Right lobe of liver (tissue), 6 donors: ENCODE measurements around the gene EPHB1. TPM values are rescaled to one million over a fixed set of nuclear protein-coding genes. Genes with fewer than 3 reads are reported as not detected.

Experiments
- ATAC-seq, 4 donors: fragments of 200-7000 bp; cut with Tn5 transposase; one replicate each; pipeline ENCODE4 v1.9.1; 2020; ENCODE audit warnings: mild to moderate bottlenecking in 4 of 4, moderate library complexity in 4 of 4
- DNase-seq, 3 donors: peaks; one replicate each; pipeline ENCODE4 v3.0.0-alpha.2; 2020
- H3K27ac ChIP-seq, 3 donors: fragments of 200-600 bp; one replicate each; pipeline ENCODE4 v1.8.0; 2022
- H3K27me3 ChIP-seq, 2 donors: fragments of 200-600 bp; one replicate each; pipeline ENCODE4 v1.8.0; 2022
- H3K36me3 ChIP-seq, 4 donors: fragments of 200-600 bp; sonication (generic) in 1 of 4; one replicate each; pipeline versions ENCODE4 v1.5.1 to v1.8.0; 2017 to 2022; ENCODE audit warnings: control low read depth in 1 of 4
- H3K4me1 ChIP-seq, 4 donors: fragments of 200-600 bp; sonication (generic) in 1 of 4; one replicate each; pipeline versions ENCODE4 v1.5.1 to v1.8.0; 2017 to 2022; ENCODE audit warnings: control low read depth in 1 of 4
- H3K4me3 ChIP-seq, 3 donors: fragments of 200-600 bp; one replicate each; pipeline ENCODE4 v1.8.0; 2022
- H3K9me3 ChIP-seq, 4 donors: fragments of 200-600 bp; sonication (generic) in 1 of 4; one replicate each; pipeline versions ENCODE4 v1.5.1 to v1.8.0; 2017 to 2022; ENCODE audit warnings: control low read depth in 1 of 4
- CTCF ChIP-seq, 4 donors: fragments of 200-600 bp in 3 of 4; fragments of 450-650 bp in 1 of 4; IDR thresholded peaks; one replicate each; pipeline versions ENCODE4 v1.5.1 to v1.8.0; 2016 to 2022; ENCODE audit warnings: antibody characterized with exemption in 4 of 4, mild to moderate bottlenecking in 2 of 4
- POLR2A ChIP-seq: fragments of 450-650 bp; IDR thresholded peaks from one replicate; pipeline ENCODE4 v1.6.1; 2017; ENCODE audit warnings: antibody characterized with exemption, mild to moderate bottlenecking
- WGBS: methylation state at CpG from one replicate; pipeline ENCODE4 v1.1.6; 2018; ENCODE audit warnings: low coverage, low lambda C conversion rate; ENCODE audit not compliant: insufficient coverage; ENCODE audit errors: missing lambda C conversion rate; 5-methylcytosine and 5-hydroxymethylcytosine counted together
- intact Hi-C, 2 donors: fragments of 100-400 bp; cut with DNase I; formaldehyde crosslinking; loops; one replicate each; pipeline versions ENCODE4 v1.11.2 to v1.14.1; 2022
- total RNA-seq, 6 experiments: library from RNA; depleted of rRNA in 2 of 6; stranded (reverse); fragments of >200 nt in 2 of 6; fragmentation: NEBNext Ultra II Directional in 3 of 6; extraction: Animal tissue kit (Norgen Biotek cat#: 25700) in 3 of 6; gene quantifications; one replicate each; pipeline versions ENCODE4 v1.1.0 to v1.2.4, GENCODE V29; 2016 to 2023
- donor health status: DM: no; HTN: yes; CAD: no.
- donor health status: DM: no; HTN: no; CAD: no.
- donor health status: DM: no; HTN: no; CAD: no.
- donor health status: DM: no; HTN: yes; CAD: no.
- donor health status: DM: no; HTN: yes; CAD: no.

The EPHB1 gene
- total RNA-seq, 6 experiments from 2014 or later, result 0.63 to 10.9 (median 1.8) TPM

- Histone ChIP-seq H3K4me1 (no peaks in the 10 kb centered on the region), H3K36me3 (no peaks in the 10 kb centered on the region), H3K27me3 (no peaks in the 10 kb centered on the region), H3K4me3 (no peak overlapping the region), H3K27ac (no peak overlapping the region), H3K9me3 (no peaks in the 10 kb centered on the region)
- ATAC-seq, result no peak
- TF ChIP-seq POLR2A (no peak), CTCF (IDR thresholded peaks at IDR 0.05) (no peak)
- no peak for DNase-seq
- intact Hi-C loops, result no loop called here
- 76% methylated on average over 5 of the region's 5 CpGs for WGBS
Measured at GRCh38 chr3:134938029-134938525, 143.0 kb downstream of the EPHB1 start.

- Histone ChIP-seq H3K4me3 (no peak overlapping the region), H3K4me1 (no peaks in the 10 kb centered on the region), H3K9me3 (no peaks in the 10 kb centered on the region), H3K27me3 (no peaks in the 10 kb centered on the region), H3K36me3 (no peaks in the 10 kb centered on the region), H3K27ac (no peak overlapping the region)
- intact Hi-C loops, result no loop called here
- 69% methylated on average over 2 of the region's 2 CpGs for WGBS
- TF ChIP-seq CTCF (IDR thresholded peaks at IDR 0.05), result no peak
- no peak for TF ChIP-seq POLR2A
- ATAC-seq (no peak), DNase-seq (no peak)
Measured at GRCh38 chr3:134939978-134940377, 144.9 kb downstream of the EPHB1 start.

- Histone ChIP-seq H3K27me3 (no peaks in the 10 kb centered on the region), H3K27ac (no peak overlapping the region), H3K4me1 (no peaks in the 10 kb centered on the region), H3K4me3 (no peak overlapping the region), H3K9me3 (no peaks in the 10 kb centered on the region), H3K36me3 (no peaks in the 10 kb centered on the region)
- intact Hi-C loops, result no loop called here
- DNase-seq (no peak), ATAC-seq (no peak)
- TF ChIP-seq CTCF (IDR thresholded peaks at IDR 0.05) (no peak), POLR2A (no peak)
- WGBS, result 70% methylated on average over 1 of the region's 1 CpG
Measured at GRCh38 chr3:134941820-134942219, 146.8 kb downstream of the EPHB1 start.

- no peak for DNase-seq
- ATAC-seq, result no peak
- H3K36me3 ChIP-seq, result no peaks in the 10 kb centered on the region
- H3K4me3 ChIP-seq, result no peak overlapping the region
- H3K27me3 ChIP-seq, result no peaks in the 10 kb centered on the region
- no peak overlapping the region for H3K27ac ChIP-seq
- H3K9me3 ChIP-seq, result no peaks in the 10 kb centered on the region
- WGBS, result 61% methylated on average over 1 of the region's 1 CpG
- TF ChIP-seq POLR2A (no peak), CTCF (IDR thresholded peaks at IDR 0.05) (no peak)
- no peaks in the 10 kb centered on the region for H3K4me1 ChIP-seq
- intact Hi-C loops, result no loop called here
Measured at GRCh38 chr3:134944429-134944828, 149.4 kb downstream of the EPHB1 start.

GRCh38 chr3:134949150-134949549 is 154.1 kb downstream of the EPHB1 start:
- intact Hi-C loops, result no loop called here
- Histone ChIP-seq H3K9me3 (no peaks in the 10 kb centered on the region), H3K27me3 (no peaks in the 10 kb centered on the region), H3K36me3 (no peaks in the 10 kb centered on the region), H3K4me3 (no peak overlapping the region), H3K4me1 (no peaks in the 10 kb centered on the region), H3K27ac (no peak overlapping the region)
- no CpG with 5 or more reads among the region's 2 CpGs for WGBS
- ATAC-seq (no peak), DNase-seq (no peak)
- TF ChIP-seq CTCF (IDR thresholded peaks at IDR 0.05), result no peak
- no peak for TF ChIP-seq POLR2A
